NCI-H526 treated with DMSO at 0.1 percent for 48 hours (cell line): ENCODE results near the gene TSPAN8.
"Not testable (repeated sequence)": the region's sequence is repeated elsewhere in the genome, so short reads cannot be mapped to it uniquely, and the experiment has no call there.

ENCODE experiments used
- DNase-seq: peaks from one replicate; lab custom pipeline; 2025; lab: John Stamatoyannopoulos, UW

Gene TSPAN8

DNA sequence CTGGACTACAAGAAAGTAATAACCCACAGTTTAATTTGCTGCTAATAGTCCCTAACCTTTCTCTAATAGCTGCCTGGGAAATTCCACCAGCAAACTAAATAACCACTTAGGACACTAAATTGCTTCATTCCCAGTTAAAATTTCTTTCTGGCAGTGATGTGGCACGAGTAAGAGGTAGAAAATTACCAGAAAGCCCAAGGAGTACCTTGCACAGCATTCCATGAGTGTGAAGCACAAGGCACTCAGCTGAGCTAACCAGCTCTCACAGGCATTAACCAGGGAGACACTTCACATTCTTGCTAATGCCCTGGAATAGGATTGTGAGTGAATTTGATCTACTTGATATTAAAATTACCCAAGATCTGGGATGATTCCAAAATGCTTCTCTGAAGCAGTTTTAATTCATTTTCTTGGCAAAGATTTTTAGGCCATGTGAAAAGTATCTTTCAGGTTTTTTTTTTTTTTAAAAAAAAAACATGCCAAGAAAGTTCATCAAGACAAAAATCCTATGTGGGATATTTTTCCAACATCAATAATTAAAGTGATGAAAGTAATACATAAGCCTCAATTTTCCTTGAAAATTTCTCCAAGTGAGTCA is 29.5 kb downstream of the TSPAN8 start:
- no peak for DNase-seq

DNA sequence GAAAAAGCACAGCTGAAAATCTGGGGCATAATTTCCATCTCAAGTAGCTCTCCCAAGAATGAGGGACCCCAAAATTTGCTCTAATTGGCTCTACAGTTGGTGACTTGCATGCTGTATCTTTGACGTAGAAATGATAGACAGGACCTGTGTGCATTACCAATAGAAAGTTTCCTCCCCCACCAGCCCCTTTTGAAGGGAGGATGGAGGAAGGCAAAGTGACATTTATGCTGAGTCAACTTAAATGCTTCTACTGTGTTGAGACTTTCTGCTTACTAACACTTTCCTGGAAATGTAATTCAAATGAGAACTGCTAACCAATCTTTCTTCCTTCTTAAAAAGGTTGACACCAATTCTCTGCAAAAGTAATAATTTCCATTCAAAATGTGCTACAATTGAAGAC is 31.9 kb downstream of the TSPAN8 start:
- no peak for DNase-seq

DNA sequence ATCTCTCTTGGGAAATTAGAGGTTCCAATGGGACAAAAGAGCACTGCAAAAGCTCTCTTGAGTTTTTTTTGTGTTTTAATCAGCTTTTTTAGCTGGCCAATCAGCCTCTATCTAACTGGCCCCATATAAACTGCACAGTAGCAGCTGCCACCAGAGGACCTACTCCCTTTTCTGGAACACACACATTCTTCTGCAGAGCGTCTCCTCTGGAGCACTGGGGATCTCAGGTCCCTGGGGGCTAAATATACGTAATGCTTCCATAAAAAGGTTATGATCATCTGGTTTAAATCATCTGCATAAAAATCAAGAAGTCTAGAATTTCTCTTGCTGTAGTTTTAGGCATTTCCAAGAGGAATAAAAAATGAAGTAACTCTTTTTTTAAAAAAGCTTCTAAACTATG is 32.3 kb downstream of the TSPAN8 start:
- DNase-seq: peak; percentile 4

DNA sequence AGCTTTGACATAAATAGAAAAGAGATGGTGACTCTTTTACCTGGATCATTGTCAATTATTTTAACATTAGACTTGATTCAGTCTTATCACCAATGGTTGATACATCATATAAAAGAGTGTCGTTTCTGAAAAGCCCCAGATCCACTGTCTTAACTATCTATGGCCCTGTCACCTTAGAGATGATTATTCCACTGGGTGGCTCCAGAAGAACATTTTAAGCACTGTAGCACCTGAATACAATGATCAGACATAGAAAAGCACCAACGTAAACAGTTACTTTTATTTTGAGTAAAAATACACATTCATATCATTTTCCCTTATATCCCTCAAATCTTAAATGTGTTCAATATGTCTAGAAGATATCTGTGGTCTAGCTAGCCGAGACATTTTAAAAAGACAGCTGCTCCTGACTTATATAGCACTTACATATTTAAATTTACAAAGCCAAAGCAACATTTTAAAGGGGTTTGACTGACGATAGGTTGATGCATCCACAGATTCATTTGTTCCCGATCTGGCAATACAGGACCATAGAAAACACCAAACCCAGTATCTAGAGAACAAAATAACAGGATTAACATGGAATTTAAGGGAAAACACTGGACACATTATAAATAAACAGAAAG is 32.9 kb downstream of the TSPAN8 start:
- DNase-seq: peak; percentile 7

DNA sequence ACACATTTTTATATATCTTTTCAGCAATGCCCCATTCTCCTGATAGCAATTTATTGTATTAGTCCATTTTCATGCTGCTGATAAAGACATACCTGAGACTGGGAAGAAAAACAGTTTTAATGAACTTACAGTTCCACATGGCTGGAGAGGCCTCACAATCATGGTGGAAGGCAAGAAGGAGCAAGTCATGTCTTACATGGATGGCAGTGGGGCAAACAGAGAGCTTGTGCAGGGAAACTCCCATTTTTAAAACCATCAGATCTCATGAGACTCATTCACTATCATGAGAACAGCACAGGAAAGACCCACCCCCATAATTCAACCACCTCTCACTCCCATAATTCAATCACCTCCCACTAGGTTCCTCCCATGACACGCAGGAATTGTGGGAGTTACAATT is 44.7 kb downstream of the TSPAN8 start:
- not testable (repeated sequence) for DNase-seq

DNA sequence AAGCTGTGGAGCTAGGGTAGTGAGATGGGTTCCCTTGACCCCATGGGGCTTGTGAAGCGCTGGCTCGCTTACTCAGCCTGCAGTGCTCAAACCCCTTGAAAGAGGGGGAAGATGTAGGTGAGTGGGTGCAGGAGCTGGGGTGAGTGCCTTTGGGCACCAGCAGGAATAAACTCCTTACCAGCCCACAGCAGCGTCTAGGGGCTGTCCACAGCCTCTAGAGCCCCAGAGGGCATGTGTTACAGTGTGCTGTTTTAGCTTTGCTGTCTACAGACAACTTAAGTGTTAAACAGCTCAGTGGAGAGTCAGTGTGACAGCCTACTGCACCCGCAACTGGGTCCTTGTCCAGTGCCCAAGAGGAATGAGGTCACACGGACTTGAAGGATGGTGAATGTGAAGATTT is 48.0 kb downstream of the TSPAN8 start:
- no peak for DNase-seq

DNA sequence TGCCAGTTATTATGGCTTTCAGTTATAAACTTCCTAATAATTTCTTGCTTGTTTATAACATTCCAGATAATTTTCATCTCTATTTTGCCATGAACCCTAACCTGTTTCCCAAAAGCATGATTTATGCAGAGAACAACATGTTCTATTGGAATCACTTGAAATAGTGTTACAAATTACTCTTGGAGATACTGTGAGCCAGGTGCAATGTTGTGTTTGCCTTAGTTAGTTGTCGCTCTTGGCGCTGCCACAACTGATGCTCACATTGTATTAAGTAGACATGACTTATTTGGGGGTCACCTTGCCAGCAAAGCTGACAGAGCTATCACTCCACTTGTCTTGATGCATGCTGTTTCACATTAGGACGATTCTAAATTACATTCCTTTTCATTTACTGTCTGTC is 49.4 kb downstream of the TSPAN8 start:
- DNase-seq: no peak

DNA sequence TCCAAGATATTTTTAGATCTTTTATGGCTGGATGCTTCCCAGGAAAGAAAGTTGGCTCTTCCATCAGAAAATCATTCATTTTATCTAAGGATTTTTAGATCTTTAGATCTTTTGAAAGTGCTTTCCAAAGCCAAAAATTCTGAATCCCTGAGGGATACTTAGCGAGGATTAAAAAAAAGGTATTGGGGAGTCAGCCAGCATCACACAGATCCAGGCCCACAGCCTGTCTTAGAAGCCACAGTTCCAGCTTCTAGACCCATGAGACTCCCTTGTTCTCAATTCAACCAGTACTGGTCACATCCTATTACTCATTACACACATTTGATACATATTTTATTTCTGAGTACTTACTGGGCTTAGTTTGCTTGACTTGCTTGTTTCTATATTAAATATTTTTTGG is 49.9 kb downstream of the TSPAN8 start:
- DNase-seq: no peak

DNA sequence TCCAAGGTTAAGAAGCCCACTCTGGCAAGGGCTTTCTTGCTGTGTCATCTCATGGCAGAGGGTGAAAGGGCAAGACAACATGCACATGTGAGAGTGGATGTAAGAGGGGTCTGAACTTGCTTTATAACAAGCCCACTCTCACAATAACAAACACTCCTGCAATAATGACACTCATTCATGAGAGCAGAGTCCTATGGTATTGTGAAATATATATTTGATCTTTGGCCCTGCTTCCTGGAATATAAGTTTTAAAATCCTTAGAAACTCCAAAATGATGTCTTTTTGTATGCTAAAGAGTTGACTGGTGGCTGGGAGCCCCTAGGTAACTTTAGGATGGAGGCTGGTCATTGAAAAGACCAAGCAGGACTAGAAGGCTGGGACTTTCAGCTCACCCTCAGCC is 51.8 kb downstream of the TSPAN8 start:
- DNase-seq: no peak

DNA sequence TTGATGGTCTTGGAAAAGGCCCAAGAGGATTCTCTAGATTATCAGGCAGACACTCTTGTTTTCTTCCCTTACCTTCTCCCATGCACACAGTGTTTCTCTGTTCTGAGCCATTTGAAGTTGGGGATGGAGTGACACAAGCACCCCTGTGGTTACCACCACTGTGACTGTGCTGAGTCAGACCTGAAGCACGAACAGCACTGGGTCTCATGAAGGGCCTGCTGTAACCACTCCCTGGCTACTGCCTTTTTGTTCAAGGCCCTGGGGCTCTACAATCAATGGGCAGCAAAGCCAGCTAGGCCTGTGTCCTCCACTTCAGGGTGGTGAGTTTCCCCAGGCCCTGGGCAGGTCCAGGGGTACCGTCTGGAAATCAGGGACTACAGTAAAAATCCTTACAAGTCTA is 65.5 kb downstream of the TSPAN8 start:
- DNase-seq: no peak

DNA sequence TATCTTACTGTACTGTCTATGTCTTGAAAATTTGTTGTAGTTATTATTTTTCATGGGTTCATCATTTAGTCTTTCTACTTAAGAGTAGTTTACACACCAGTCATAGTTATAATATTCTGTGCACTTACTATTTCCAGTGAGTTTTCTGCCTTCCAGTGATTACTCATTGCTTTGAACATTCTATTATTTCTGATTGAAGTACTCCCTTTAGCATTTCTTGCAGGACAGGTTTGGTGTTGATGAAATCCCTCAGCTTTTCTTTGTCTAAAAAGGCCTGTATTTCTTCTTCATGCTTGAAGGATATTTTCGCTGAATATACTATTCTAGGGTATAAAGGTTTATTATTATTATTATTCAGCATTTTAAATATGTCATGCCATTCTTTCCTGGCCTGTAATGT is 66.8 kb downstream of the TSPAN8 start:
- DNase-seq: no peak

DNA sequence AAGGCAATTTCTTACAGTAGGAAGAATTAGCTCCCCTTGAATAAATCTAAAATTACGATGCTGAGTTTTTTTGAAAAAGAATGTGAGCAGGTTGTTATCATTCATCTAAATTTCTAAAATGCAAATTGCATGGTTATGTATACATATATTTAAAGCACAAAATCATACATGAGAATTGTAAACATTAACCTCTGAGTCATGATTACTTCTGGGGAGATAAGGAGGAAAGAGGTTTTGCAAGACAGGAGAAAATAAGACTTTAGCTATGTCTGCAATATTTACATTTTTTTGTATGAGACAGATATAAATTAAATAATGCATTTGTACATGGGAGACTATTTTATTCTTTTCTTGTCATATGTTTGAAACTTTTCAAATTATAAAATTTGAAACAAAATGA is 72.2 kb downstream of the TSPAN8 start:
- DNase-seq: no peak

DNA sequence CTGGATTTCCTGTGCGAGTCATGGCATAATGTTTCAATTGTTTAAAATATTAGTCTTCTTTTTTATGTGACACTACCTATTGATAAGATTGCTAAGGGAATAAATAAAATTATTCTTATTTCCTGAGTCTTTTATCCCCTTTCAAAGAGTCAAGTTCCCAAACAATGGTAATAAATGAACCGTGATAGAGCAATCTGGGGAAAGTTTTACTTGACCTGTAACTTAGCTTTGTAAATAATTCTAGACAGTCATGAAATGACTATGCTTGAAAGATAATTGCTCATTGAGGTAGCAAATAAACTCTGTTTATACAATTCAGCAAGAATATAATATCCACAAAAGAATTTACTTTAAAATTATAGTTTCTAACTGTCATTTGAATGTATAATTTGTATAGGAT is 82.1 kb downstream of the TSPAN8 start:
- no peak for DNase-seq
